Stomach smooth muscle (tissue), 2 donors: ENCODE data around the gene MYO9A.
"Not testable (repeated sequence)": the region's sequence is repeated elsewhere in the genome, so short reads cannot be mapped to it uniquely, and the experiment has no call there.

Experiments used
- H3K27ac ChIP-seq: one replicate; pipeline ENCODE4 v1.7.0; 2013; ENCODE audit warnings: mild to moderate bottlenecking, low read length, inconsistent platforms
- H3K27me3 ChIP-seq, 2 donors: one replicate each; pipeline ENCODE4 v1.7.0; 2013; ENCODE audit warnings: low read length in 2 of 2; ENCODE audit not compliant: insufficient read depth in 2 of 2, control insufficient read depth in 1 of 2
- H3K36me3 ChIP-seq, 2 donors: one replicate each; pipeline ENCODE4 v1.7.0; 2013; ENCODE audit warnings: low read length in 2 of 2; ENCODE audit not compliant: control insufficient read depth in 2 of 2, insufficient read depth in 2 of 2
- H3K4me1 ChIP-seq: one replicate; pipeline ENCODE4 v1.7.0; 2013; ENCODE audit warnings: low read length; ENCODE audit not compliant: control insufficient read depth, insufficient read depth
- H3K4me3 ChIP-seq, 2 donors: one replicate each; pipeline ENCODE4 v1.7.0; 2013; ENCODE audit warnings: low read length in 2 of 2
- H3K9ac ChIP-seq, 2 donors: one replicate each; pipeline ENCODE4 v1.7.0; 2013; ENCODE audit warnings: low read length in 2 of 2, mild to moderate bottlenecking in 1 of 2
- H3K9me3 ChIP-seq, 2 donors: one replicate each; pipeline ENCODE4 v1.7.0; 2013; ENCODE audit warnings: low read length in 2 of 2; ENCODE audit not compliant: control insufficient read depth in 2 of 2
- donor health status: healthy.
- donor health status: Pancreatic carcinoma.

The MYO9A gene

DNA sequence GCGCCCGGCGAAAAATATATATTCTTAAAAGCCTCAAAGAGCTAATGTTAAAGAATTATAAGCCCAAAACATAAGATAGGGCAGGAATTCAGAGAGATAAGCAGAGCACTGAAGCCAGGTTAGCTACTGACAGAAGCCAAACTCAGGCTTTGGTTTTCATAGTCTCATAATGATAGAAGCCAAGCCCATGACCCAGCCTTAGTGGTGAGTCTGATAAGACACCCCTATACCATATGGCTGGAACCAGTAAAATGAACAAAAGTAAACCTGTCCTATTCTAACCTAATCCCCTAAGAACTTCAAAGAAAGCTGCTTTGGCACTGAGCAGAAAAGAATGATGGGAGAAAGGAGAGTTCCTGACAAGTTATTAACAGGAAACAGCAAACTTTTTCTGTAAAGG lies 25.9 kb downstream of the MYO9A start:
- Histone ChIP-seq H3K4me1 (no peaks in the 10 kb centered on the region), H3K9ac (no peak overlapping the region), H3K9me3 (no peaks in the 10 kb centered on the region), H3K27ac (no peak overlapping the region), H3K27me3 (no peaks in the 10 kb centered on the region), H3K36me3 (no peaks in the 10 kb centered on the region), H3K4me3 (no peak overlapping the region)

DNA sequence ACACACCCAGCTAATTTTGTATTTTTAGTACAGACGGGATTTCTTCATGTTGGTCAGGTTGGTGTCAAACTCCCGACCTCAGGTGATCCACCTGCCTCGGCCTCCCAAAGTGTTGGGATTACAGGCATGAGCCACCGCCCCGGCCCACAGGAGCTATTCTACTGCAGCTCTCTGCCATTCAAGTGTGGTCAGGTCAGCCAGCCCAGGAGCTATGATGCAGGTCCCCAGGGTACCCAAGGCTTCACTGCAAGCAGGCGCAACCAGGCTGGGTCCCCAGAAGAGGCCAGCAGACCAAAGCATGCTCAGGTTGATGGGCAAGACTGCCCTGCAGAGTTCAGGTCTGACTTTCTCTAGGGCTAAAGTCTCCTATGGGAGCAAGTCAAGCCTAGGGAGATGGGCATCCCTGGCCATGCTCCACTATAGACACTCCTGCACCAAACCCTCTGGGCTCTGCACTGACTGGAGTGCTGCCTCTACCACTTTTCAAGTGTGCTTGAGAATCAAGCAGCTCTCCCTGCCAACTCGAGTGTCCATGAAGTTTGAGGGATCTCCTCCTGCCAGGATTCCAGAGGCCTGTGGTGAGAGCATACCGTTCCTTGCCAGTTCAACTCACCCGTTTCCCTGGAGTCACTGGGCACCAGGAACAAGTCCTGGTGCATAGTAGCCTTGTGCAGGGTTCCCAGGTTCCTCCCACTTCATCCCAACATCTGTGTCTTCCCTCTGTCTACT lies 30.9 kb downstream of the MYO9A start:
- no peak overlapping the region for H3K9ac ChIP-seq

DNA sequence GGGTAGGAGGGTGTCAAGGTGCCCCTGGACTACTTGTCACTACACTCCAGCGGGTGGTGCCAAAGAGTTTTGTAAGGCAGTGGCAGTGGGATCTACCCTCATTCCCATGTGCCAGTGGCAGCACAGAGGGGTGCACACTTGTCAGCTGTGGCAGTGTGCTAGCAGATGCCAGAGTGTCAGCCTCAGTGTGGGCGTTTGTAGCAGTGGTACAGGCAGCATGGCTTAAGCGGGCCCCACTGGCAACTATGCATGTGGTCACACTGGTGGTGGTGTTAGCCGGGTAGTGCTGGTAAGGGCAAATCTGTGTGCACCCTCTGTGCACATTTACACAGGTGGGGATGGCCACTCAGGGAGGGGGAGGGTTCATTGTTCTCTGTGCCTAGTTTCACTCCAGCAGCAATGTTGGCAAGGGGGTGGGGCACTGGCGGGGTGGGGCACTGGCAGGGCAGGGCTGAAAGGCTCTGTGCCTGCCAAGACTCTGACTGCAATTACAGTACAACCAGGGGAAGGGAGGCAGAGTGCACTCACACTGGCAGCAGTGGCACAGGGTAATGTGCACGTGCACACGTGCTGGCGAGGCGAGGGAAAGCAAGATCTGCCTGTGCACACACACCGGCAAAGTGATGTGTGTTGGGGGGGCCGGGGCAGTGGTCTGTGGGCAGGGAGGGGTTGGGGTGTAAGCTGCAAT lies 31.8 kb downstream of the MYO9A start:
- Histone ChIP-seq H3K9ac (no peak overlapping the region), H3K9me3 (no peaks in the 10 kb centered on the region), H3K36me3 (no peaks in the 10 kb centered on the region), H3K27me3 (no peaks in the 10 kb centered on the region), H3K4me1 (no peaks in the 10 kb centered on the region), H3K27ac (no peak overlapping the region), H3K4me3 (no peak overlapping the region)

More for the DNA sequence above, 30.9 kb downstream of the MYO9A start:
- Histone ChIP-seq H3K36me3 (no peaks in the 10 kb centered on the region), H3K4me3 (no peak overlapping the region), H3K27me3 (no peaks in the 10 kb centered on the region), H3K9me3 (no peaks in the 10 kb centered on the region), H3K4me1 (no peaks in the 10 kb centered on the region), H3K27ac (no peak overlapping the region)

GRCh38 chr15:72082176-72082575 lies 35.8 kb downstream of the MYO9A start:
- H3K36me3 ChIP-seq = no peaks in the 10 kb centered on the region
- no peaks in the 10 kb centered on the region for H3K27me3 ChIP-seq
- no peak overlapping the region for H3K27ac ChIP-seq
- no peaks in the 10 kb centered on the region for H3K9me3 ChIP-seq
- no peak overlapping the region for H3K9ac ChIP-seq
- H3K4me1 ChIP-seq = no peaks in the 10 kb centered on the region
- H3K4me3 ChIP-seq = no peak overlapping the region

DNA sequence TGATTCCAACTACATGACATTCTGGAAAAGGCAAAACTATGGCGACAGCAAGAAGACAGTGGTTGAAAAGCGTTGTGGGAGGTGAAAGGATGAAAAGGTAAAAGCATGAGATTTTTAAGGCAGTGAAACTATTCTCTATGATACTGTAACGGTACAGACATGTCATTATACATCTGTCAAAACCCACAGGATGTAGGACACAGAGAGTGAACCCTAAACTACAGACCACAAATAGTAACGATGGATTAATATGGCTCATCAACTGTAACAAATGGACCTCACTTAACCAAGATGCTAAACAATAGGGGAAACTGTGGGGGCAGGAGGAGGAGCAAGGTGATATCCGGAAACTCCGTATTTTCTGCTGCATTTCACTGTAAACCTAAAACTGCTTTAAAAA lies 39.1 kb downstream of the MYO9A start:
- H3K4me1 ChIP-seq = no peaks in the 10 kb centered on the region
- H3K9me3 ChIP-seq = no peaks in the 10 kb centered on the region
- H3K9ac ChIP-seq = no peak overlapping the region
- H3K27me3 ChIP-seq = no peaks in the 10 kb centered on the region
- H3K27ac ChIP-seq = no peak overlapping the region
- H3K4me3 ChIP-seq = no peak overlapping the region
- H3K36me3 ChIP-seq = no peaks in the 10 kb centered on the region

- no peak overlapping the region for H3K9ac ChIP-seq
- H3K4me1 ChIP-seq = no peaks in the 10 kb centered on the region
- no peak overlapping the region for H3K4me3 ChIP-seq
- no peaks in the 10 kb centered on the region for H3K9me3 ChIP-seq
- H3K27ac ChIP-seq = no peak overlapping the region
- no peaks in the 10 kb centered on the region for H3K27me3 ChIP-seq
- no peaks in the 10 kb centered on the region for H3K36me3 ChIP-seq
Observed at GRCh38 chr15:72077950-72078349, 40.0 kb downstream of the MYO9A start.

GRCh38 chr15:72074335-72075060 lies 43.5 kb downstream of the MYO9A start:
- Histone ChIP-seq H3K4me3 (no peak overlapping the region), H3K9ac (no peak overlapping the region), H3K9me3 (no peaks in the 10 kb centered on the region)

GRCh38 chr15:72071448-72071825 lies 46.5 kb downstream of the MYO9A start:
- not testable (repeated sequence) for H3K9me3 ChIP-seq, H3K36me3 ChIP-seq, H3K9ac ChIP-seq, H3K4me3 ChIP-seq, H3K27me3 ChIP-seq, H3K27ac ChIP-seq, H3K4me1 ChIP-seq

More at GRCh38 chr15:72074335-72075060, 43.5 kb downstream of the MYO9A start:
- Histone ChIP-seq H3K27ac (no peak overlapping the region), H3K4me1 (no peaks in the 10 kb centered on the region), H3K36me3 (no peaks in the 10 kb centered on the region), H3K27me3 (no peaks in the 10 kb centered on the region)

DNA sequence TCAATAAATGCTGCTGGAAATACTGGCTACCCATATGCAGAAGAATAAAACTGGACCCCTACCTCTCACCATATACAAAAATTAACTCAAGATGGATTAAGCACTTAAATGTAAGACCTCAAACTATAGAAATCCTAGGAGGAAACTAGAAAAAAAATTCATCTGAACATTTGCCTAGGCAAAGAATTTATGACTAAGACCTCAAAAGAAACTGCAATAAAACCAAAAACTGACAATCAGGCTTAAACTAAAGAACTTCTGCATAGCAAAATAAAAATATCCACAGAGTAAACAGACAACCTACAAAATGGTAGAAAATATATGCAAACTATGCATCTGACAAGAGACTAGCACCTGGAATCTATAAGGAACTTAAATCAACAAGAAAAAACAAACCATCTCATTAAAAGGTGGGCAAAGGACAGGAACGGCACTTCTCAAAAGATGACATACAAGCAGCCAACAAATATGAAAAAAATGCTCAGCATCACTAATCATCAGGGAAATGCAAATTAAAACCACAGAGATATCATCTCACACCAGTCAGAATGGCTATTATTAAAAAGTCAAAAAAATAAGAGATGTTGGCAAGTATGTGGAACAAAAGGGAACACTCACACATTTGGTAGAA lies 47.0 kb downstream of the MYO9A start:
- no peaks in the 10 kb centered on the region for H3K36me3 ChIP-seq
- no peak overlapping the region for H3K4me3 ChIP-seq
- no peaks in the 10 kb centered on the region for H3K9me3 ChIP-seq
- no peaks in the 10 kb centered on the region for H3K4me1 ChIP-seq
- no peaks in the 10 kb centered on the region for H3K27me3 ChIP-seq
- no peak overlapping the region for H3K27ac ChIP-seq
- H3K9ac ChIP-seq = no peak overlapping the region

- H3K9ac ChIP-seq = no peak overlapping the region
- no peak overlapping the region for H3K27ac ChIP-seq
- no peaks in the 10 kb centered on the region for H3K36me3 ChIP-seq
- H3K4me1 ChIP-seq = no peaks in the 10 kb centered on the region
- H3K27me3 ChIP-seq = no peaks in the 10 kb centered on the region
- H3K9me3 ChIP-seq = no peaks in the 10 kb centered on the region
- no peak overlapping the region for H3K4me3 ChIP-seq
Observed at GRCh38 chr15:72068856-72069255, 49.1 kb downstream of the MYO9A start.
